Glutamatergic neuron (in vitro differentiated cells): ENCODE results near the gene SFT2D2. TPM values are rescaled to one million over a fixed set of nuclear protein-coding genes. Genes with fewer than 3 reads are reported as not detected.

Experiments
- DNase-seq: peaks from one replicate; pipeline ENCODE4 v3.0.0; 2022
- H3K27ac Mint-ChIP-seq: one replicate; pipeline ENCODE4 v1.8.0; 2020; ENCODE audit warnings: mild to moderate bottlenecking, mixed read lengths, inconsistent platforms; ENCODE audit not compliant: unreplicated experiment
- H3K27me3 Mint-ChIP-seq: one replicate; pipeline ENCODE4 v1.8.0; 2020; ENCODE audit warnings: mild to moderate bottlenecking, moderate library complexity, mixed read lengths, inconsistent platforms; ENCODE audit not compliant: unreplicated experiment
- H3K36me3 Mint-ChIP-seq: one replicate; pipeline ENCODE4 v1.8.0; 2020; ENCODE audit warnings: mild to moderate bottlenecking, mixed read lengths, inconsistent platforms; ENCODE audit not compliant: unreplicated experiment
- H3K4me1 Mint-ChIP-seq: one replicate; pipeline ENCODE4 v1.8.0; 2020; ENCODE audit warnings: mild to moderate bottlenecking, low read depth, mixed read lengths, inconsistent platforms; ENCODE audit not compliant: unreplicated experiment
- H3K4me3 Mint-ChIP-seq: one replicate; pipeline ENCODE4 v1.8.0; 2020; ENCODE audit warnings: mild to moderate bottlenecking, mixed read lengths, inconsistent platforms; ENCODE audit not compliant: unreplicated experiment
- H3K9me3 Mint-ChIP-seq: one replicate; pipeline ENCODE4 v1.8.0; 2020; ENCODE audit warnings: mild to moderate bottlenecking, moderate library complexity, mixed read lengths, inconsistent platforms; ENCODE audit not compliant: unreplicated experiment
- CTCF ChIP-seq: fragments of 200-600 bp; sonication (generic); IDR thresholded peaks from one replicate; pipeline ENCODE4 v1.5.0; 2021; ENCODE audit not compliant: partially characterized antibody, unreplicated experiment
- total RNA-seq: library from RNA; stranded (reverse); fragmentation: NEBNext Ultra II Directional; extraction: Animal tissue kit (Norgen Biotek cat#: 25700); gene quantifications from one replicate; pipeline ENCODE4 v1.2.1, GENCODE V29; 2021; ENCODE audit not compliant: unreplicated experiment

Gene SFT2D2
- total RNA-seq, 1 donor from 2014 or later = 32.9 TPM

GRCh38 chr1:168271636-168272035 lies 45.8 kb downstream of the SFT2D2 start:
- Mint-ChIP-seq H3K9me3 (peaks cover 2% of the 10 kb centered on the region), H3K4me3 (no peak overlapping the region), H3K27me3 (no peaks in the 10 kb centered on the region), H3K4me1 (no peaks in the 10 kb centered on the region), H3K27ac (no peak overlapping the region), H3K36me3 (no peaks in the 10 kb centered on the region)
- no peak for TF ChIP-seq CTCF
- DNase-seq = no peak

- Mint-ChIP-seq H3K27ac (no peak overlapping the region), H3K27me3 (no peaks in the 10 kb centered on the region), H3K36me3 (peaks cover 3% of the 10 kb centered on the region), H3K9me3 (peaks cover 2% of the 10 kb centered on the region), H3K4me1 (no peaks in the 10 kb centered on the region), H3K4me3 (no peak overlapping the region)
- no peak for DNase-seq
- TF ChIP-seq CTCF = no peak
These were observed 47.8 kb downstream of the SFT2D2 start for GRCh38 chr1:168273575-168273974.

- DNase-seq = no peak
- H3K36me3 Mint-ChIP-seq = peaks cover 12% of the 10 kb centered on the region
- no peaks in the 10 kb centered on the region for H3K27me3 Mint-ChIP-seq
- TF ChIP-seq CTCF = no peak
- no peaks in the 10 kb centered on the region for H3K9me3 Mint-ChIP-seq
- H3K4me3 Mint-ChIP-seq = no peak overlapping the region
- H3K27ac Mint-ChIP-seq = no peak overlapping the region
- H3K4me1 Mint-ChIP-seq = peaks cover 4% of the 10 kb centered on the region
These were observed 53.4 kb downstream of the SFT2D2 start for GRCh38 chr1:168279253-168279652.

- Mint-ChIP-seq H3K9me3 (no peaks in the 10 kb centered on the region), H3K27me3 (no peaks in the 10 kb centered on the region), H3K36me3 (peaks cover 12% of the 10 kb centered on the region), H3K27ac (no peak within 1 kb of the TSS), H3K4me1 (peaks cover 4% of the 10 kb centered on the region), H3K4me3 (no peak within 1 kb of the TSS)
- no peak for DNase-seq
- TF ChIP-seq CTCF = no peak
These were observed 54.6 kb downstream of the SFT2D2 start, which contains the start of gene TBX19 for GRCh38 chr1:168280296-168280927. Gene TBX19, plus strand, starts transcription at chr1:168280877. Its CDS starts 214 bp downstream, at chr1:168281091.

- no peak for TF ChIP-seq CTCF
- Mint-ChIP-seq H3K27ac (no peak overlapping the region), H3K4me3 (no peak overlapping the region), H3K36me3 (peaks cover 16% of the 10 kb centered on the region), H3K9me3 (no peaks in the 10 kb centered on the region), H3K4me1 (peaks cover 4% of the 10 kb centered on the region), H3K27me3 (no peaks in the 10 kb centered on the region)
- DNase-seq = no peak
These were observed 56.0 kb downstream of the SFT2D2 start for GRCh38 chr1:168281603-168282325.
